Measurements from ENCODE around the gene TNFRSF9.
A peak's percentile ranks its signal among the peaks of the same experiment; 100 is the strongest.

TNFRSF9 gene

GRCh38 chr1:7915826-7916500 lies 24.7 kb downstream of the TNFRSF9 start:
- peak overlapping the region; percentile 86 for H3K27ac Mint-ChIP-seq
- peak; percentile 79 for ATAC-seq
- no peak for DNase-seq (ENCODE audit: low spot score in 2 of 2)

DNA sequence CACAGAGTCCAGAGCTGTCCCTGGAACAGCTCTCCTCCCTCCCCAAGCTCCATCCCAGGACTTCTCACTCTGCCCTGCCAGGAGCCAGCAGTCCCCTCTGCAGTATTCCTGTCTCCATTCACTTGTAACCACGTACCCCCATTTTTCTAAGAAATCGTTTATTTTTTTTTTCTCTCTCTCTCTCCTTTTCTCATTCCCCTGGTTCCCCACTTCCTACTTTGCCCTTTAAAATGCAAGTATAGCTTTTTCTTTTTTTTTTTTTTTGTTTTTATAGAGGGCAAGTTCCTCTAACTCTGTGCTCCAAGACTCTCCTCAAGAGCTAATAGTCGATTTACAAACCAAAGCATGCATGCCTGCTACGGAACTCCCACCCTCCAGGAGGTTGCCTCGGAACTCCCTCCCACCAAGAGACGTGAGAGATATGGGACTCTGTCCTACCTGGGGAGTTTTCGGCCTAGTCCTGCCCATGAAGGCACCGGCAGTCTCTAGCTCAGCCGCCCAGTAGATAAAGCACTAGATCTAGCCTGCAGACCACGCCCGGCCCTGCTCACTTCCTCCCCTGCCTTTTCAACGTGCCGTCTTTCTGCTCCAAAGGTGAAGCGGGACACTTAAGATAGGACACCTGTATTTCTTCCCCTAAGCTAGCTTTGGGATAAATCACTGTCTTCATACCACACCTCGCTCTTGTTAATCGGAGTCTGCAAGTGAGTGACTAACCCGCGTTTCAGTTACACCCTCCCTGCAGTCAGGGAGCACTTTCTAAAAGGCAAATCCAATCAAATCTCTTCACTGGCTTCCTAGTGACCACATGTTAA lies 27.7 kb downstream of the TNFRSF9 start:
- Mint-ChIP-seq H3K27ac (peak overlapping the region; percentile 89), H3K4me1 (peaks cover 42% of the 10 kb centered on the region)

More at GRCh38 chr1:7915826-7916500, 24.7 kb downstream of the TNFRSF9 start:
- Mint-ChIP-seq H3K36me3 (peaks cover 83% of the 10 kb centered on the region), H3K4me1 (peaks cover 57% of the 10 kb centered on the region), H3K4me3 (peak overlapping the region; percentile 13), H3K9me3 (no peaks in the 10 kb centered on the region)

GRCh38 chr1:7912145-7912544 lies 28.5 kb downstream of the TNFRSF9 start:
- peak overlapping the region; percentile 68 for H3K4me3 Mint-ChIP-seq
- H3K4me1 Mint-ChIP-seq, result peaks cover 38% of the 10 kb centered on the region
- peak overlapping the region; percentile 89 for H3K27ac Mint-ChIP-seq
- DNase-seq (ENCODE audit: low spot score in 2 of 2) (no peak), ATAC-seq (no peak)
- H3K9me3 Mint-ChIP-seq, result no peaks in the 10 kb centered on the region
- peaks cover 45% of the 10 kb centered on the region for H3K36me3 Mint-ChIP-seq

More for the DNA sequence above, 27.7 kb downstream of the TNFRSF9 start:
- Mint-ChIP-seq H3K36me3 (peaks cover 53% of the 10 kb centered on the region), H3K4me3 (peak overlapping the region; percentile 68), H3K9me3 (no peaks in the 10 kb centered on the region)
- DNase-seq (ENCODE audit: low spot score in 2 of 2), result no peak
- ATAC-seq, result peak; percentile 62

- no peak overlapping the region for H3K27ac Mint-ChIP-seq
These were observed 35.4 kb downstream of the TNFRSF9 start for GRCh38 chr1:7905262-7905661.

DNA sequence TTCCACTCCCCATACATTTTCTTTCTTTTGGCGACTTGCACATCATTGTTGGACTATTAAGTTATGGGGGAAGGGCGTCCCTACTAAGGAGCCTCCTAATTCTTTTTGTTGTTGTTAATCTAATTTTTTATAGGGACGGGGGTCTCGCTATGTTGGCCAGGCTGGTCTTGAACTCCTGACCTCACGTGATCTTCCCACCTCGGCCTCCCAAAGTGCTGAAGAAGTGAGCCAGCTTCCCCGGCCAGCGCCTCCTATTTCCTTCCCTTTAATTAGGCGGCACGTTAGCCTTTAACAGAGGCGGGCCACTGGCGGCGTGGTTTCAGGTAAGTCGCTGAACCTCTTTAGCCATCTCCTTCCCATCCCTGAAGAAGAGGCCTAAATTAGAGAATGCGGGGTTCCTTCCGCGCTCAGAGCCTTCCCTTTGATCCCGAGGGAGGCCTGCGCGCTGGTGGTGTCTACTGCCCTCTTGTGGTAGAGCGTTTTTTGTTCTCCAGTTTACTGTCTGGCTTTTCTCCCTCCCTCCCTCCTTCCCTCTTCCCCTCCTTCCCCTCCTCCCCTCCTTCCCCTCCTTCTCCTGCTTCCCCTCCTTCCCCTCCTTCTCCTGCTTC lies 38.1 kb downstream of the TNFRSF9 start:
- Mint-ChIP-seq H3K27ac (peak overlapping the region; percentile 65), H3K36me3 (peaks cover 12% of the 10 kb centered on the region), H3K4me1 (peaks cover 49% of the 10 kb centered on the region), H3K9me3 (no peaks in the 10 kb centered on the region), H3K4me3 (peak overlapping the region; percentile 57)
- DNase-seq (ENCODE audit: low spot score in 2 of 2) (peak; percentile 50 to 77), ATAC-seq (peak; percentile 77)

More at GRCh38 chr1:7905262-7905661, 35.4 kb downstream of the TNFRSF9 start:
- peaks cover 32% of the 10 kb centered on the region for H3K4me1 Mint-ChIP-seq
- peaks cover 12% of the 10 kb centered on the region for H3K36me3 Mint-ChIP-seq
- DNase-seq (ENCODE audit: low spot score in 2 of 2), result no peak
- no peak for ATAC-seq
- no peak overlapping the region for H3K4me3 Mint-ChIP-seq
- H3K9me3 Mint-ChIP-seq, result no peaks in the 10 kb centered on the region

GRCh38 chr1:7899741-7900140 lies 40.9 kb downstream of the TNFRSF9 start:
- ATAC-seq (peak; percentile 19), DNase-seq (ENCODE audit: low spot score in 2 of 2) (no peak)
- no peak overlapping the region for H3K4me3 Mint-ChIP-seq
- peak overlapping the region; percentile 76 for H3K27ac Mint-ChIP-seq
- peaks cover 32% of the 10 kb centered on the region for H3K4me1 Mint-ChIP-seq
- no peaks in the 10 kb centered on the region for H3K36me3 Mint-ChIP-seq
- H3K9me3 Mint-ChIP-seq, result no peaks in the 10 kb centered on the region

- H3K27ac Mint-ChIP-seq, result peak overlapping the region; percentile 76
- DNase-seq (ENCODE audit: low spot score in 2 of 2), result no peak
- H3K4me3 Mint-ChIP-seq, result no peak overlapping the region
These were observed 41.7 kb downstream of the TNFRSF9 start for GRCh38 chr1:7898962-7899361.

GRCh38 chr1:7896994-7897393 lies 43.6 kb downstream of the TNFRSF9 start:
- Mint-ChIP-seq H3K27ac (no peak overlapping the region), H3K4me3 (no peak overlapping the region), H3K9me3 (no peaks in the 10 kb centered on the region), H3K36me3 (no peaks in the 10 kb centered on the region), H3K4me1 (peaks cover 24% of the 10 kb centered on the region)
- no peak for ATAC-seq
- no peak for DNase-seq (ENCODE audit: low spot score in 2 of 2)

More at GRCh38 chr1:7898962-7899361, 41.7 kb downstream of the TNFRSF9 start:
- Mint-ChIP-seq H3K36me3 (no peaks in the 10 kb centered on the region), H3K4me1 (peaks cover 32% of the 10 kb centered on the region), H3K9me3 (no peaks in the 10 kb centered on the region)
- no peak for ATAC-seq

GRCh38 chr1:7893529-7894180 lies 47.0 kb downstream of the TNFRSF9 start:
- H3K4me3 Mint-ChIP-seq, result no peak overlapping the region
- H3K9me3 Mint-ChIP-seq, result no peaks in the 10 kb centered on the region
- H3K27ac Mint-ChIP-seq, result no peak overlapping the region
- peaks cover 1% of the 10 kb centered on the region for H3K4me1 Mint-ChIP-seq
- H3K36me3 Mint-ChIP-seq, result peaks cover 6% of the 10 kb centered on the region
- ATAC-seq (no peak), DNase-seq (ENCODE audit: low spot score in 2 of 2) (no peak)

GRCh38 chr1:7891804-7892203 lies 48.8 kb downstream of the TNFRSF9 start:
- ATAC-seq (no peak), DNase-seq (ENCODE audit: low spot score in 2 of 2) (no peak)
- Mint-ChIP-seq H3K36me3 (peaks cover 6% of the 10 kb centered on the region), H3K9me3 (no peaks in the 10 kb centered on the region), H3K4me1 (no peaks in the 10 kb centered on the region), H3K4me3 (no peak overlapping the region), H3K27ac (peak overlapping the region; percentile 12)

- Mint-ChIP-seq H3K36me3 (peaks cover 6% of the 10 kb centered on the region), H3K27ac (no peak overlapping the region), H3K4me1 (no peaks in the 10 kb centered on the region), H3K4me3 (no peak overlapping the region), H3K9me3 (no peaks in the 10 kb centered on the region)
- no peak for DNase-seq (ENCODE audit: low spot score in 2 of 2)
- ATAC-seq, result no peak
These were observed 49.8 kb downstream of the TNFRSF9 start for GRCh38 chr1:7890853-7891252.

- ATAC-seq (no peak), DNase-seq (ENCODE audit: low spot score in 2 of 2) (no peak)
- H3K4me1 Mint-ChIP-seq, result no peaks in the 10 kb centered on the region
- H3K9me3 Mint-ChIP-seq, result no peaks in the 10 kb centered on the region
- H3K4me3 Mint-ChIP-seq, result no peak overlapping the region
- H3K36me3 Mint-ChIP-seq, result peaks cover 6% of the 10 kb centered on the region
- H3K27ac Mint-ChIP-seq, result no peak overlapping the region
These were observed 52.2 kb downstream of the TNFRSF9 start for GRCh38 chr1:7888248-7889081.

DNA sequence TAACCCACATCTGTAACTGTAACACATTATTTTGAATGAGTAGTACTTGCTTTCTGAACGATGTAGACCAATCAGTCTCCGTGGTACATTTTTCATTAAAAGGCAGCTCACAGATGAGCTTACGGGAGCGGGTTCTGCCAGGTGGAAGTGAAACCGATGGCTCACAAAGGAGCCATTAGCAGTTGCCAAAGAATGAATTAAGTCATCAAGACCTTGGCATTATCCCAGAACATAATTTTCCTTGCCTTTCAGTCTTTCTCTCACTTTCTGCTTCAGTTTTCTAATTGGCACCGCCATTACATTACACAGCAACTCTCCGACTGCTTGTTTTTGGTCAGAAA lies 54.3 kb downstream of the TNFRSF9 start:
- H3K4me3 Mint-ChIP-seq, result no peak overlapping the region
- DNase-seq (ENCODE audit: low spot score in 2 of 2), result no peak
- no peak for ATAC-seq
- no peak overlapping the region for H3K27ac Mint-ChIP-seq
- H3K36me3 Mint-ChIP-seq, result peaks cover 6% of the 10 kb centered on the region
- no peaks in the 10 kb centered on the region for H3K4me1 Mint-ChIP-seq
- no peaks in the 10 kb centered on the region for H3K9me3 Mint-ChIP-seq

DNA sequence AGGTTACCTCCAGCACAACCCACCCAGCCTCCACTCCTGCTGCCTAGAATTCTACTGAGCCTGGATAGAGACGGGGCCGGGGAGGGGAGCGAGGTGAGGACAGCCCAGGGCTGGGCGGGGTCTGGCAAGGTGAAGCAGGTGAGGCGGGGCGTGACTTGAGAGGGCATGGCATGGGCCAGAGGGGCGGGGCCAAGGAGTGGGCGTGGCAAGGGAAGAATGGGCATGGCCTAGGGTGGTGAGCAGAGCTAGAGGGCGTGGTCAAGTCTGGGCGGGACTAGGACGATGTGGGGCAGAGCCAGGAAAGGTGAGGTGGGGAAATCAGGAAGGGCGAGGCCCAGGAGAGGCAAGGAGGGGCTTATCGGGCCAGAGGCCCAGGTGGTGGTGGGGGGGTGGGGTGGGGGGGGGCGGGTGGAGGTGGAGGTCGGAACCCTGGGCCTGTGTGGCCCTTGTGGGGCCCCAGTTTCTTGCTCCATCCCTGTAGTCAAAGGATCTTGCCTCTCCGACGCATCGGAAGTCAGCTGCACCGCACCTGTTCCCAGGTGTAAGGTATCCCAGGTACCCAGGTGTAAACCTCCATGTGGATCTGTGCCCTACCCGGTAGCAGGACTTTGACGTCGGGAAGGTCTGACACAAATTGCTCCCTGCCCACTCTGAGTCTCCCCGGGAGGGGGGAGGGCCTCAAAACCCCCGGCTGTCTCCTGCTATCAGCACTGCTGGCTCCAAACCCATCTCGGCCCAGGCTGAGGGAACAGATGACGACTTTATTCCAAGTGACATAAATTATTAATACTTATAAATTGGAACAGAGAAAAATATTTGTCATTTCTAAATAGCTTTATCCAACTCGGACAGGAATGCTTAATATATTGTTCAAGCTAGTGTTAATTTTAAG lies 54.9 kb downstream of the TNFRSF9 start:
- no peaks in the 10 kb centered on the region for H3K4me1 Mint-ChIP-seq
- peak; percentile 62 for ATAC-seq
- H3K36me3 Mint-ChIP-seq, result peaks cover 6% of the 10 kb centered on the region
- no peaks in the 10 kb centered on the region for H3K9me3 Mint-ChIP-seq
- no peak overlapping the region for H3K27ac Mint-ChIP-seq
- no peak overlapping the region for H3K4me3 Mint-ChIP-seq
- DNase-seq (ENCODE audit: low spot score in 2 of 2), result peak in 1 of 2 donors; percentile 53

Data from stimulated activated effector memory CD8-positive, alpha-beta T cell treated with anti-CD3 and anti-CD28 coated beads, Interleukin-12 subunit alpha, Interleukin-12 subunit beta, amount 100 ng/mL, for 72 hours (primary cell).